ENCODE results near the gene ITGB1BP1.

DNA sequence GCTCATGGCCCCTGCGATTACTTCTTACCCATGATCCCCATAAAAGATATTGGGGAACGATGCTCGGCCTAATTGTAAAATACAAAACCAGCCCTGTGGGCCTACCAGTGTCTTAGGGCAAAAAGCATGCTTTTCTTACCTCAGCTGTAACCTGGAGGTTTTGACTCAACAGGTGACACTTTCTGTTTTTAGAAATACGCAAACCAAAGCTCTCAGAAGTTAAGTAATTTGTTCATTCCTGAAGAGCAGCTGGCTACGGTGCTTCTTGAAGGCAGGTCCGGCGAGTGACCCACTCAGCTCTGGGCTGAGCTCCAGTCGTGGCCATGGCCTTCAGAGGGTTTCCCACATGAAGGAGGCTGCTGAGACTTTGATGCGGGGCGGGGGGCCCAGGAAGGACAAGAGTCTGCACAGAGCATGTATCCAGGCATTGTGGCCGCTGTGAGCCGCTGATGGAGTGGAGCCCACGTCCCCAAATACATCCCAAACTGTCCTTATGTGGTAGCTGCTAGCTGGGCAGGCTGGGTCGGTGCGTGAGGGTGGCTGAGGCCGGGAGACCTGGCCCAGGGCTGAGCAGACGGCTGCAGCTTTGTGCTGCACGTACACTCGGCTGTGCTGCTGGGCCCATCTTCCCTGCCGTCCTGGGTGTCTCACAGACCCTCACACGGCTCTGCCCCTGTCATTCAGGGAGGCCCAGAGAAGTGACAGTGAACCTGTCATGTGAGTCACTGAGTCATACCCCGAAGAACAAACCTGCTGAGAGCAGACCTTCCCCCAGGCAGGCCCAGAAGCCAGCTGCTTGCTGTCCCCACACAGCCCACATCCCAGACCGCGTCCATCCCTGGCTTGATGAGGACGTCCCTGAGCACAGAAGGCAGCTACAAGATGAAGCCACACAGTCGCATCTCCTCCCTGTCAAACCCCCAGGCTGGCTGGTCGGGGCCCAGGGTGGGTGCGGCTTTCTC lies 34.1 kb downstream of the ITGB1BP1 start:
- TF ChIP-seq, protein P1, sequence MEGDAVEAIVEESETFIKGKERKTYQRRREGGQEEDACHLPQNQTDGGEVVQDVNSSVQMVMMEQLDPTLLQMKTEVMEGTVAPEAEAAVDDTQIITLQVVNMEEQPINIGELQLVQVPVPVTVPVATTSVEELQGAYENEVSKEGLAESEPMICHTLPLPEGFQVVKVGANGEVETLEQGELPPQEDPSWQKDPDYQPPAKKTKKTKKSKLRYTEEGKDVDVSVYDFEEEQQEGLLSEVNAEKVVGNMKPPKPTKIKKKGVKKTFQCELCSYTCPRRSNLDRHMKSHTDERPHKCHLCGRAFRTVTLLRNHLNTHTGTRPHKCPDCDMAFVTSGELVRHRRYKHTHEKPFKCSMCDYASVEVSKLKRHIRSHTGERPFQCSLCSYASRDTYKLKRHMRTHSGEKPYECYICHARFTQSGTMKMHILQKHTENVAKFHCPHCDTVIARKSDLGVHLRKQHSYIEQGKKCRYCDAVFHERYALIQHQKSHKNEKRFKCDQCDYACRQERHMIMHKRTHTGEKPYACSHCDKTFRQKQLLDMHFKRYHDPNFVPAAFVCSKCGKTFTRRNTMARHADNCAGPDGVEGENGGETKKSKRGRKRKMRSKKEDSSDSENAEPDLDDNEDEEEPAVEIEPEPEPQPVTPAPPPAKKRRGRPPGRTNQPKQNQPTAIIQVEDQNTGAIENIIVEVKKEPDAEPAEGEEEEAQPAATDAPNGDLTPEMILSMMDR (IDR thresholded peaks at IDR 0.05) = no peak
- TF ChIP-seq POLR2A (IDR thresholded peaks at IDR 0.05) = no peak
- no peak for TF ChIP-seq POLR2AphosphoS5 (IDR thresholded peaks at IDR 0.05)
- no peak for TF ChIP-seq EP300 (IDR thresholded peaks at IDR 0.05)

Measured in sigmoid colon (tissue), 4 donors.